CD14-positive monocyte (primary cell): ENCODE measurements around the gene LRIF1. TPM values are rescaled to one million over a fixed set of nuclear protein-coding genes. Genes with fewer than 3 reads are reported as not detected.

Source experiments
- DNase-seq, 3 donors: peaks; one replicate each; pipeline ENCODE4 v3.0.0-alpha.2; 2011 to 2022
- H2AFZ ChIP-seq: 2 replicates; pipeline ENCODE4 v1.6.0; 2012; ENCODE audit warnings: mild to moderate bottlenecking, low read depth, low read length, inconsistent platforms; ENCODE audit not compliant: insufficient read depth, poor library complexity, severe bottlenecking
- H3K27ac ChIP-seq, 2 donors: 1 replicate in 1 of 2; 2 replicates in 1 of 2; pipeline ENCODE4 v1.5.1; 2012 to 2013; ENCODE audit warnings: low read length in 2 of 2, control low read depth in 1 of 2, inconsistent platforms in 1 of 2, low read depth in 1 of 2, mild to moderate bottlenecking in 1 of 2
- H3K27me3 ChIP-seq, 2 donors: one replicate each; pipeline versions ENCODE4 v1.6.0 to v1.6.1; 2011 to 2013; ENCODE audit warnings: low read length in 2 of 2; ENCODE audit not compliant: control insufficient read depth in 2 of 2, insufficient read depth in 2 of 2
- H3K36me3 ChIP-seq, 2 donors: replicated peaks in 1 of 2; 1 replicate in 1 of 2; 2 replicates in 1 of 2; pipeline versions ENCODE4 v1.5.1 to v1.6.1; 2012 to 2013; ENCODE audit warnings: low read length in 2 of 2, control low read depth in 1 of 2, inconsistent platforms in 1 of 2, mild to moderate bottlenecking in 1 of 2; ENCODE audit not compliant: insufficient read depth in 2 of 2, control insufficient read depth in 1 of 2
- H3K4me1 ChIP-seq, 2 donors: 1 replicate in 1 of 2; 2 replicates in 1 of 2; pipeline versions ENCODE4 v1.5.1 to v1.6.1; 2012 to 2013; ENCODE audit warnings: low read length in 2 of 2, control low read depth in 1 of 2, inconsistent platforms in 1 of 2, mild to moderate bottlenecking in 1 of 2, moderate library complexity in 1 of 2; ENCODE audit not compliant: insufficient read depth in 2 of 2, control insufficient read depth in 1 of 2
- H3K4me2 ChIP-seq: replicated peaks from 2 replicates; pipeline ENCODE3; 2012; ENCODE audit warnings: low read length, moderate library complexity, mild to moderate bottlenecking; ENCODE audit not compliant: poor library complexity, severe bottlenecking; ENCODE audit errors: extremely low read depth
- H3K4me3 ChIP-seq, 3 experiments: fragments of 200-600 bp in 1 of 3; sonication (generic) in 1 of 3; replicated peaks in 1 of 3; 1 replicate in 2 of 3; 2 replicates in 1 of 3; pipeline ENCODE4 v1.5.1; 2011 to 2013; ENCODE audit warnings: low read length in 3 of 3, mild to moderate bottlenecking in 3 of 3, control low read depth in 2 of 3, low read depth in 2 of 3, inconsistent platforms in 1 of 3, moderate library complexity in 1 of 3
- H3K79me2 ChIP-seq: 2 replicates; pipeline ENCODE4 v1.6.0; 2012; ENCODE audit warnings: mild to moderate bottlenecking, control low read depth, inconsistent platforms, low read length, moderate library complexity; ENCODE audit not compliant: insufficient read depth
- H3K9ac ChIP-seq: 2 replicates; pipeline ENCODE4 v1.6.0; 2017; ENCODE audit warnings: low read length, mild to moderate bottlenecking; ENCODE audit not compliant: insufficient read depth, poor library complexity, severe bottlenecking
- H3K9me3 ChIP-seq, 2 donors: replicated peaks in 1 of 2; 1 replicate in 1 of 2; 2 replicates in 1 of 2; pipeline versions ENCODE4 v1.5.1 to v1.6.1; 2012 to 2013; ENCODE audit warnings: low read length in 2 of 2, control low read depth in 1 of 2; ENCODE audit not compliant: control insufficient read depth in 1 of 2, insufficient read depth in 1 of 2
- H4K20me1 ChIP-seq: 2 replicates; pipeline ENCODE4 v1.6.0; 2012; ENCODE audit warnings: mild to moderate bottlenecking, low read length, control low read depth, moderate library complexity; ENCODE audit not compliant: insufficient read depth
- H3K27ac Mint-ChIP-seq, 7 donors: one replicate each; pipeline ENCODE4 v1.8.0; 2020; ENCODE audit warnings: mild to moderate bottlenecking in 7 of 7, mixed read lengths in 7 of 7, moderate library complexity in 6 of 7, inconsistent platforms in 2 of 7
- H3K27me3 Mint-ChIP-seq, 3 donors: one replicate each; pipeline ENCODE4 v1.8.0; 2021 to 2022; ENCODE audit warnings: low read depth in 3 of 3, mild to moderate bottlenecking in 3 of 3, mixed read lengths in 3 of 3, moderate library complexity in 3 of 3, inconsistent platforms in 1 of 3
- H3K36me3 Mint-ChIP-seq, 2 donors: one replicate each; pipeline ENCODE4 v1.8.0; 2020; ENCODE audit warnings: mixed read lengths in 2 of 2, inconsistent platforms in 1 of 2, mild to moderate bottlenecking in 1 of 2
- H3K4me1 Mint-ChIP-seq: one replicate; pipeline ENCODE4 v1.8.0; 2020; ENCODE audit warnings: mild to moderate bottlenecking, mixed read lengths
- H3K4me3 Mint-ChIP-seq, 2 donors: one replicate each; pipeline ENCODE4 v1.8.0; 2020; ENCODE audit warnings: mild to moderate bottlenecking in 2 of 2, mixed read lengths in 2 of 2, moderate library complexity in 1 of 2
- H3K9me3 Mint-ChIP-seq, 7 donors: one replicate each; pipeline ENCODE4 v1.8.0; 2020 to 2022; ENCODE audit warnings: mixed read lengths in 7 of 7, mild to moderate bottlenecking in 6 of 7, moderate library complexity in 6 of 7, inconsistent platforms in 2 of 7
- WGBS: methylation state at CpG from one replicate; pipeline ENCODE4 v1.1.5; 2013; ENCODE audit warnings: missing lambda C conversion rate; ENCODE audit not compliant: insufficient coverage; 5-methylcytosine and 5-hydroxymethylcytosine counted together
- intact Hi-C, 2 donors: fragments of 100-400 bp; cut with micrococcal nuclease; formaldehyde crosslinking; loops; one replicate each; pipeline versions ENCODE4 v1.15.0 to v1.15.1; 2023
- polyA plus RNA-seq, 3 donors: library from polyadenylated mRNA; depleted of rRNA in 1 of 3; unstranded in 2 of 3; stranded (reverse) in 1 of 3; fragments of 300-500 nt in 2 of 3; fragments of >200 nt in 1 of 3; fragmentation: Illumina TruSeq in 2 of 3; gene quantifications; 1 replicate in 2 of 3; 2 replicates in 1 of 3; pipeline ENCODE4 v1.2.3, GENCODE V29; 2012 to 2021
- TF ChIP-seq, protein P1 (sequence below): fragments of 200-600 bp; IDR thresholded peaks from one replicate; pipeline ENCODE4 v1.8.0; 2022; ENCODE audit warnings: antibody characterized with exemption, mild to moderate bottlenecking

LRIF1 gene
- polyA plus RNA-seq, 3 donors, result 1.8 to 8.2 (median 4.0) TPM

DNA sequence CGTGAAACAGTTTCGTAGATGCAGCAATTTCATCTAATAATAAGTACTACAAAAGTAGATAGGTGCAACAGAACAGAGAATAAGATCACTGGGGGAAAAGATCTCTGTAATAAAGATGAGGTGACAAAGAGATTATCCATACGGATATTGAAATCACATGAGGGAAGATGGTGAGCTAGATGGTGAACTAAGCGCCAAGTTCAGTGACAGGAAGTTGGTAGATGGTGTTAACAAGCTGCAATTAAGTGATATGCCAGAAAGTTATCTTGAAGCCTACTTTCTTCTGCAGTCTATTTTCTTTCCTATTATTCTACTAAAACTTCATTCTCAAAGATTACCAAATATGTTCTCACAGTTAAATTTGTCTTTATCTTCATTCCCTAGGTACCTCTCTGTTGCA is 7.1 kb downstream of the LRIF1 start:
- H3K27me3 ChIP-seq, result no peaks in the 10 kb centered on the region
- intact Hi-C loops, result no loop called here
- TF ChIP-seq, protein P1, sequence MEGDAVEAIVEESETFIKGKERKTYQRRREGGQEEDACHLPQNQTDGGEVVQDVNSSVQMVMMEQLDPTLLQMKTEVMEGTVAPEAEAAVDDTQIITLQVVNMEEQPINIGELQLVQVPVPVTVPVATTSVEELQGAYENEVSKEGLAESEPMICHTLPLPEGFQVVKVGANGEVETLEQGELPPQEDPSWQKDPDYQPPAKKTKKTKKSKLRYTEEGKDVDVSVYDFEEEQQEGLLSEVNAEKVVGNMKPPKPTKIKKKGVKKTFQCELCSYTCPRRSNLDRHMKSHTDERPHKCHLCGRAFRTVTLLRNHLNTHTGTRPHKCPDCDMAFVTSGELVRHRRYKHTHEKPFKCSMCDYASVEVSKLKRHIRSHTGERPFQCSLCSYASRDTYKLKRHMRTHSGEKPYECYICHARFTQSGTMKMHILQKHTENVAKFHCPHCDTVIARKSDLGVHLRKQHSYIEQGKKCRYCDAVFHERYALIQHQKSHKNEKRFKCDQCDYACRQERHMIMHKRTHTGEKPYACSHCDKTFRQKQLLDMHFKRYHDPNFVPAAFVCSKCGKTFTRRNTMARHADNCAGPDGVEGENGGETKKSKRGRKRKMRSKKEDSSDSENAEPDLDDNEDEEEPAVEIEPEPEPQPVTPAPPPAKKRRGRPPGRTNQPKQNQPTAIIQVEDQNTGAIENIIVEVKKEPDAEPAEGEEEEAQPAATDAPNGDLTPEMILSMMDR, result no peak
- peaks cover 27 to 32% of the 10 kb centered on the region in 2 donors for H3K36me3 Mint-ChIP-seq
- no peak overlapping the region for H3K27ac Mint-ChIP-seq
- peaks cover under 1% of the 10 kb centered on the region for H3K4me1 Mint-ChIP-seq
- H4K20me1 ChIP-seq, result no peaks in the 10 kb centered on the region
- H3K27me3 Mint-ChIP-seq, result no peaks in the 10 kb centered on the region
- peaks cover 66% of the 10 kb centered on the region for H3K79me2 ChIP-seq
- H3K4me3 Mint-ChIP-seq, result no peak overlapping the region
- peaks cover 8 to 29% of the 10 kb centered on the region in 2 donors for H3K9me3 ChIP-seq
- H3K9me3 Mint-ChIP-seq, result peaks cover 8 to 18% (median 15%) of the 10 kb centered on the region in 7 donors
- H3K4me3 ChIP-seq, result no peak overlapping the region
- no peak overlapping the region for H3K27ac ChIP-seq
- H3K4me1 ChIP-seq, result peaks cover 7 to 8% of the 10 kb centered on the region in 2 donors
- H3K9ac ChIP-seq, result no peak overlapping the region
- no peak overlapping the region for H2AFZ ChIP-seq
- no peak for DNase-seq
- H3K36me3 ChIP-seq, result peaks cover 4 to 39% of the 10 kb centered on the region in 2 donors
- H3K4me2 ChIP-seq, result no peak overlapping the region
- 78% methylated on average over 1 of the region's 4 CpGs for WGBS

DNA sequence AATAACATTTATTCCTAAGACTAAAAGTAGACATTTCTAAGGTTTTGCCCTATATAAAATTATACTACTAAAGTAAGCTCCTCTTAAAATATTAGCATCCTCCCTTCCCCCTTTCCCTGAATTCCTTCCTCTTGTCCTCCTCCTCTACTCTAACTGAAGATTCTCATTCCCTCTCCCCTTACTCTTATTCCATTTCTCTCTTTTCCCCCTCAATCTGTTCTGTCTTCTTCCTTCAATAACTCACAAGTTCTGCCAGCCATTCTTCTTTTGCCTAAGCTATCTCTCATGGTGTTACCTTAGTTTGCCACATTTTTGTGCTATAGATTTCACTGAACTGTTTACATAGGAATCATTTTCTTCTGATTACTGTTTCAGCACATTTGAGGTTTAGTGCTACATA is 10.7 kb downstream of the LRIF1 start:
- peaks cover 34% of the 10 kb centered on the region for H3K79me2 ChIP-seq
- H4K20me1 ChIP-seq, result no peaks in the 10 kb centered on the region
- peaks cover 13% of the 10 kb centered on the region for H3K4me1 Mint-ChIP-seq
- TF ChIP-seq, protein P1, result no peak
- no peak overlapping the region for H3K9ac ChIP-seq
- no peak overlapping the region for H3K4me3 ChIP-seq
- no peaks in the 10 kb centered on the region for H3K27me3 Mint-ChIP-seq
- intact Hi-C loops, result no loop called here
- H3K27ac Mint-ChIP-seq, result no peak overlapping the region
- peaks cover 7 to 53% of the 10 kb centered on the region in 2 donors for H3K36me3 ChIP-seq
- H3K4me2 ChIP-seq, result no peak overlapping the region
- peaks cover 8 to 10% of the 10 kb centered on the region in 2 donors for H3K4me1 ChIP-seq
- peaks cover 13 to 21% of the 10 kb centered on the region in 2 donors for H3K9me3 ChIP-seq
- H3K9me3 Mint-ChIP-seq, result peaks cover 0 to 13% (median 8%) of the 10 kb centered on the region in 7 donors
- H2AFZ ChIP-seq, result no peak overlapping the region
- no peak overlapping the region for H3K27ac ChIP-seq
- H3K27me3 ChIP-seq, result no peaks in the 10 kb centered on the region
- H3K36me3 Mint-ChIP-seq, result peaks cover 38 to 48% of the 10 kb centered on the region in 2 donors
- H3K4me3 Mint-ChIP-seq, result no peak overlapping the region
- no peak for DNase-seq
